ENCODE results near the gene PLS3.

PLS3 gene

DNA sequence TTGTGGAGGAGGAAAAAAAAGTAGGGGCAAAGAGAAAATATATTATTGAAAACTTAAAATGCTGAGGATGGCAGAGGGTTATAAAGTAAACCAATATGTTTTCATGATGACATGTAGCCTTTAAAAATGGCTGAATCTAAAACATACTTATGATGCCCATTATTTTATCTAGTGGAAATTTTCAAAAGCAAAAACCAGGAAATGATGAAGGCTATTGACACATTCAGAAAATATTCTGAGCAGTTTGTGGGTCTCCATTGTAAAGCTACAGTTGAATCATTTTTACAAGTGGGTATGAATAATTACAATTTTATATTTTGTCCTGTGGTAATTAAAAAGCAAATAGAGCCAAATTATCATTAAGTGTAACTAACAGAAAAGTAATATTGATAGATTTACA is 10.7 kb downstream of the PLS3 start:
- no peak for DNase-seq (ENCODE audit: low read depth, low spot score)

DNA sequence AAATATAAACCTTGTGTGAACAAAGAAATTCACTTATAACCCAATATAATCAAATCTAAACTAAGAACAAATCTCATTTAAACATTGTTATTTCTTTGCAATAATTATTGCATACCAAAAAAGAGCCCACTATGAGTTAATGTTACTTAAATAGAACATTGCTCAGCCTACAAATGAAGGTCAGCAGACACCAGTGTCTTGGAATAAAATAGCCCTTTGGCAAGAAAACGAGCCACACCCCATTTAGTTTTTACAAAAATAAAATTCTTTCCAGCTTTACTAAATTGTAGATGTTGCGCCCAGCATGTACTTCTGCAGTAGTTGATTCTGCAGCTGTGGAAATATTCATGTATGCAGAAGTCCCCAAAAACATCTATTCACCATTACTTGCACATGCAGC is 12.2 kb downstream of the PLS3 start:
- DNase-seq (ENCODE audit: low read depth, low spot score) = no peak

DNA sequence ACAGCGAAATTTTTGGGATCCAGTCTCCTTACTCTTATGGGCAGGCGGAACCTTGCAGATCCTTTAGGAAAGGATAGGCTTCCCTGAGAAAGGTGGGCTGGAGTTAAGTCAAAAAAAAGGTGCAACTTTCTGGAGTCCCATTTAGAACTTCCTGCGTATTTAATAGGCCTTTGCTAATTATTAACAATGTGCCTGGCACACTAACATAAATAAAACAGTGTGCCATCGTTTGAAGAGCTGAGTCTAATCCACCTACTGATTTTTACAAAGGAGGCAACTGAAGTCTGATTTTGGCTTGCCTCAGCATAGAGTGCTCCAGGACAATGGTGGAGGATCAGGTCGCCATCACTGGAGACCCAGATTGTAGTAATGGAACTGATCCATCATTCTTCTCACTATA is 15.7 kb downstream of the PLS3 start:
- no peak for DNase-seq (ENCODE audit: low read depth, low spot score)

DNA sequence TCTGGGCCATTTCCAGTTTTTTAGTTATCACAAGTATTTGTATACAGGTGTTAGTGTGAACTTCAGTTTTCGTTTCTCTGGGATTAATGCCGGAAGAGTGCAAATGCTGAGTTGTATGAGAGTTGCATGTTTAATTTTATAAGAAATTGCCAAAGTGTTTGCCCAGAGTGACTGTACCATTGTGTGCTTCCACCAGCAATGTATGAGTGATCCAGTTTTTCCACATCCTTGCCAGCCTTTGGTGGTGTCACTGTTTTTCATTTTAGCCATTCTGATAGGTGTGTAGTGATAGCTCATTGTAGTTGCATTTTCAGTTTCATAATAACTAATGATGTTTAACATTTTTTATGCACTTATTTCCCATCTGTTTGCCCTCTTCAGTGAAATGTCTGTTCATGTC is 18.4 kb downstream of the PLS3 start:
- no peak for DNase-seq (ENCODE audit: low read depth, low spot score)

DNA sequence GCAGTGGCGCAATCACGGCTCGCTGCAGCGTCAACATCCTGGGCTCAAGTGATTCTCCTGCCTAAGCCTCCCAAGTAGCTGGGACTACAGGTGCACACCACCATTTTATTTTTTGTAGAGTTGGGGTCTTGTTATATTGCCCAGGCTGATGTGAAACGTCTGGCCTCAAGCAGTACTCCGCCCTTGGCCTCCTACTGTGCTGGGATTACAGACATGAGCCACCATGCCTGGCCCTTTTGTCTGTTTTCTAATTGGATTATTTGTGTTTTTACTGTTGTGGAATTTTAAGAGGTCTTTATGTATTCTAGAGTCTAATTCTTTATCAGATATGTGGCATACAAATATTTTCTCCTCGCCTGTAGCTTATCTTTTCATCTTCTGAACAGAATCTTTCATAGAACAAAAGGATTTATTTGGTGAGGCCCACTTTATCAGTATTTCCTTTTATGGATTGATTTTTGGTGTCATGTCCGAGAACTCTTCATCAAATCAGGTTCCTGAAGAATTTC is 18.9 kb downstream of the PLS3 start:
- DNase-seq (ENCODE audit: low read depth, low spot score) = no peak

DNA sequence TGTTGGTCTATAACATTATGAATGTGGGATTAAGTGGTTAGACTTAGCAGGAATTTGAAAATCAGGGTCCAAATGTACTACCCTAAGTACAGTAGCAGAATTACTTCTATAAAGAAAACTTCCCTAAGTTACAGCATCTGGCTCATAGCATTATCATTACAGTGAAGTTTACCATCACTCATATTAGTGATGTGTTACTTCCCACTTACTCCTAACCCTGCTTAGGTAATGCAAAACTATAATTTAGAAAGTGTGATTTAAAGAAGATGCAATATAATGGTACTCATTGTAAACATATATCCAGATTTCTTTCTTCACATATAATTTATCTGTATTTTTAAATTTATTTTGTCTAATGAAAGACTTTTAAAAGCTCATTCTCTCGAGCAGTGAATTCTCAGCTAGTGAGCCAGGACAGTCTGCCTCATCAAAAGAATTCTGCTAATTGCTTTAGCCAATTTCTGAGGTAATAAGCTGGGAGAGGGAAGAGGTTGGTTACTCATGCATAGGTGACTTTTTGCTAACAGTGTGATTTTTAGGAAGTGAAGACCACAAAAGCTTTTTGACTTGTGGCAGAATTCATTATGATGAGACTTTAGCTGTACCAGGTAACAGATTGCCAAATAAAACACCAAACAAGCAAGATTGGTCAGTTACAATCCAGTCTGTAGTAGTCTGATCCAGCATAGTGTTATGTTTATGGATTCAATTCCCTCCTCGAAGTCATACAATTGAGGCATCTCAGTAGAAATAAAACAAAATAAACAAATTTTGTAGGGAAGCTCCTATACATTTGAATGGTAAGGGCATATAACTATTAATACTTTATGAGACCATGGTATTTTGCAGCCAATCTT is 21.0 kb downstream of the PLS3 start:
- DNase-seq (ENCODE audit: low read depth, low spot score) = no peak

DNA sequence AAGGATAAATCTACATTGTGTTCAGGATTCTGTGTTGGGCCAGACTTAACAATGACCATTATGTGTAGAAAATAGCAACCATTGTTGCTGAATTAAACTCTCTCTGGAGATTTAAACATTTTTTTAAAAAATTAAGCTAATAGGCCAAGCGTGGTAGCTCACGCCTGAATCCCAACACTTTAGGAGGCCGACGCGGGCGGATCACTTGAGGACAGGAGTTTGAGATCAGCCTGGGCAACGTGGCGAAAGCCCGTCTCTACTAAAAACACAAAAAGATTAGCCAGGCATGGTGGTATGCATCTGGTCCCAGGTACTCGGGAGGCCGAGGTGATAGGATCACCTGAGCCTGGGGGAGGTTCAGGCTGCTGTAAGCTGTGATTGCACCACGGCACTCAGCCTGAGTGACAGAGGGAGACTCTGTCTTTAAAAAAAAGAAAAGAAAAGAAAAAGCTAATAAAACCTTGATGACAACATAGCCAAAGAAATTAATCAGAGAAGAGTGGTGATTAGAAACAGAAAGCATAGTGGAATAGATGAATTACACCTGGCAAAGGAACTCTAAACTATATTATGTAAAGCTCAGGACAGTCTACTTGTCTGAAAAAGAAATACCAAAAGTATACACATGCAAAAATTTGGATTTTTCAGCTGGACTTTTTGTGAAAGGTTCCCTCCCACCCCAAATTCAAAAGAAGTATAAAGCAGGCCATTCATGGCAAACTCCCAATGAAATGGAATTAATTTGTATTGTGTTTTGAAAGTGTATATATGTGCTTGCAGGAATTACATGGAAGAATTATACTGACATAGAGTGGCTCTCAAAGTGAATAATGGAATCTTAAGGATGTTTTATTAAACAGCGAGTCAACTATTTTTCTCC is 21.9 kb downstream of the PLS3 start:
- DNase-seq (ENCODE audit: low read depth, low spot score) = no peak

DNA sequence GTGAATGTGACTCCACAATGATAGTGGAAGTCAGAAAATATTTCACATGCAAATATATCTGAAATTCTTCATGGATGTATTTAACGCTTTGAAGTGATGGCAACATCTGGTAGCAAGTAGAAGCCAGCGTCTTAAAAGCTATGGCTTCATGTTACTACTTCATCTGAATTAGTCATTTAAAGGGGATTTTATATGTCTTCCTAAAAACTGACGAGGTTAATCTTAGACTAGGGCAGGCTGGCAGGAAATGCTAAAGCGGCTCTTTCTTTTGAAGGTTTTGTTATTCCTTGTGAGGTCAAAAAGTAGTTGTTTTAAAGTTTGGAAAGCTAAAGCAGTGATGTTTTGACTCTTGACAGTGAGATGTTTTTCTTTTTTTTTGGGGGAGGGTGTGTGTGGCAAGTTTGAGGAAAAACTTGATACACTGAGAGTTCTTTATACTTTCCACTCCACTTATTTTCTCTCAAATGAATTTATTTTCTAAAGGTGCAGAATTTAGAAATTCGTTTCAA is 22.6 kb downstream of the PLS3 start:
- DNase-seq (ENCODE audit: low read depth, low spot score) = no peak

DNA sequence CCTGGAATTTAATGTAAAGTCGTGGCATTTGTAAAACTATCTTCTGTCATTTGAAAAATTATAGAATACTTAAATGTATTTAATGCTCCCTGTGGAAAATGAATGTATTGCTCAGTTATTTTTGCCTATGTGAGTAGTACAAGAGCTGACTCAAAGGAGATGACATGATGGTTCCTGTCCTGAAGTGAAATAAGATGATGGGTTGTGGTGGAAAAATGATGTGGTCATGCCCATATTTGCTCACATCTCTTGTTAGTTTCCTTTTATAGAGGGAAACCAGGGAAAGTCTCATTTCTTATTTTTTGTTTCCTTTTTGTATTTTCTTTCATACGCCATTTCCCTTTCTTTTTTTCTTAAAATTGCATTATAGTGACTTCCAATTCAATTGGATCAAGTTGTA is 23.7 kb downstream of the PLS3 start:
- no peak for DNase-seq (ENCODE audit: low read depth, low spot score)

DNA sequence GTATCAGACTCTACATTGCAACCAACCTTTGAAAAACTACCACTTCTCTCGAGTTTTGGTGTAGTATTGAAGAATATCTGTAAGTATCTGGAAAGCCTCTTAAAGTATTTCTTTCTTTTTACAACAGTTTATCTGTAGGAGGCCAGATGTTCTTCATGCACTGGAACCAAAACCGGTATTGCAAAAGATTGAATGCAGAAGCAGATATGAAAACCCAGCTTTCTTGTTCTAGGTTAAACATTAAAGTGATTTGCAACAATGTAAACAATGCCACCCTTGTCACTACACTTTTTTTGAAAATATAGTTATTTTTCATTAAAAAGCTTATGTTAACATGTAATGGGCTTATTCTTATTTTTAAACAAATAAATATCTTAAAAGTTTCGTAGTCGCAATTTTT is 27.2 kb downstream of the PLS3 start:
- DNase-seq (ENCODE audit: low read depth, low spot score) = no peak

DNA sequence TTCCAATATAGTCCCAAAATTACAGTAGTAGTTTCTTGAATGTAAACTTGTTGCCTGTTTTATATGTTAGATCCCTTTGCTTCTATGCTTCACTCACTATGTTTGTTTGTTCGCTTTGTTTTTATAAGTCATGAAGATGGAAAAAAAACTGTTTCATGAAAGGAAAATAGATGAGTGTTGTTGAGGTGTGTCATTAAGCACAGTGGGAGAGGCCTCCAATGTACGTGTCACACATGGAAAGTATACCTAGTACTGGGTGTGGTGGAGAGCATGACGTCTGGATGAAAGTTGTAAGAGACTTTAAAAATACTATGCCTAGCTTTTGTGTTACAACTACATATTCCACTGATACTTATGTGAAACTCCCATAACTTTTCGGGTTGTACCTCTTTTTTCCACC is 28.4 kb downstream of the PLS3 start:
- no peak for DNase-seq (ENCODE audit: low read depth, low spot score)

DNA sequence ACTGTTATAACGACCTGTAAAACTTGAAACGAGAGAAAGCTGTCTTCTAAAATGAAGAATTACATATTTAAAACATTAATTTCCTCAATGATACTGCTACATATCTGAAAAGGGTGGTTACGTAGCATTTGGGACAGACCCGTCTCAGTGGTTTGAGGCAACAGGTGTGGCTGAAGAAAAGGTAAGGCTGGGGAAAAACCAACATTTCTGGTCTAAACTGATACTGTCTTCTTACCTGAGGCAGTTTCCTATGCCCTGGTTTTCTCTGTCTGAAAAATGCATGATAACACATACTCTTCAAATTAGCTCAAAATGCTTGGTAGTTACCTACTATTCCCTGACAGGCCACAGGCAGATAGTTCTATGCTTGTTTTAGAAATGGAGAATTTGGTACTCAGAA is 30.4 kb downstream of the PLS3 start:
- DNase-seq (ENCODE audit: low read depth, low spot score) = no peak

DNA sequence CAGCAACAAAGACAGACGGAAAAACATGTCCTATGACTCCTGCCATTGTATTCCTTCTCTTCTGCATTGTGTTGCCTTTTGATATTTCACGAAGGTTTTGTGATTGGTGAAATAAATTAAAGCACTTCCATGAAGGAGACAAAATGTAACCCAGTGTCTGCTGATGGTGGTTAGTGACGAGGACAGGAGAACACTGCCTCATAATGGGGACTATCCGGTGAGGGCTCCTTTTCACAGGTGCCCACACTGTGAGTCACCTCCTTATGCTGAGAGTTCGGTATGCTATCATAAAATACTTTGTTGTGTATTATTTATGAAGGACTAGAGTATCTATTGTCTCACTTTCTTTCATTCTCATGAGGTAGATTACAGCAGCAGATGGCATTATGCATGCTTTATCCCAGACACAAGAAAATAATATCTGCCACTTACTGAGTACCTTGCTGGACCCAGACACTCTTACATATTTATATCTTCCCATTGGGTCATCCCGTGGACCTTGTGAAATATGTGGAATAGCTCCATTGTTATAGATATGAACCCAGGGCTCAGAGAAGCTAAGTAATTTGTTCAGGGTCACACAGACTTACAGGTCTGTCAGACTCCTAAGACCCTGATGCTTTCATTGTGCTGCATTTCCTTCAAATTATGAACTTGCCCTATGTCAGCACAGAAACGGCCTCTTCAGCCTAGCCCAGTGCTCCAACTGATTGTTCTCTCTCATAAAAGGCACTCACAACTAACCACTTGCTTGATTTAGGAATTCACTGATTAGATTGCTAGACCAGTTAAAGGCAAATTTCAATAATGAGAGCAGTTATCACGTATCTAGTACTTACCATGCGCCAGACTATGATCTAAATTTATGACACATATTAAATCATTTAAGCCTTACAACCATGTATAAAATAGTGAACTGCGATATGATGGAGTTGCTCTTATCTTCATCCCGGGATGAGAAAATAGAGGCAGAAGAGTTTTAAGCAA is 31.2 kb downstream of the PLS3 start:
- no peak for DNase-seq (ENCODE audit: low read depth, low spot score)

DNA sequence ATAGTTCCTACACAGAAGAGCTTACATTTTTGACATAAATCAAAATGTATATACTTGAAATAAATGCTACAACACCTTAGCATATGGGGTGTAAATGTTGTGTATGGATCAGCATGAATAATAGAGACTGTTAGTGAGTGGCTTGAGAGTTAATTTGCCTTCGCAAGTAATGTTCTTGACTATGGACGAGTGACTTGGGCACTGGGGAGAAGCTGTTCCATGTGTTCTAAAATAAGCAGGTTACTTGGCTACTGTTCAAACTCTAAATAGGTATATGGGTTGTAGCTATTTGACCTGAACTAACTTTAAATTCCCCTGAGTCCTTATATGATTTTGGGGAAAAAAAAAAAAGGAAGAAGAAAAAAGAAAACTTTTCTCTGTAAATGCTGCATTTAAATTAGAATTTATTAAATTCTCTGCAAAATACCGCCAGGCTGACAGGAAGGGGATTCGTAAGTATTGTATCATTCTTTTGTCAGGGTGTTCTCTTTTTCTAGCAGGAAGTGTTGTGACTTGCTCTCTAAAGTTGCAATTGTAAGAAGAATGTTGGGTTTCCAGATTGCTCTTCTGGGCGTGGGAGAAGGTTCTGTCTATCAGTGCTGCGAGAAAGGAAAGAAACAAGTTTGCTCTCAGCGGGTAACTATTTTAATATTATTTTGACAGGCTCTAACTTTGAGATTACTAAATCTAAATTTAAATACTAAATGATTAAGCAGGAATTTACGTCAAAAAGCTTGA is 32.2 kb downstream of the PLS3 start:
- DNase-seq (ENCODE audit: low read depth, low spot score) = no peak

DNA sequence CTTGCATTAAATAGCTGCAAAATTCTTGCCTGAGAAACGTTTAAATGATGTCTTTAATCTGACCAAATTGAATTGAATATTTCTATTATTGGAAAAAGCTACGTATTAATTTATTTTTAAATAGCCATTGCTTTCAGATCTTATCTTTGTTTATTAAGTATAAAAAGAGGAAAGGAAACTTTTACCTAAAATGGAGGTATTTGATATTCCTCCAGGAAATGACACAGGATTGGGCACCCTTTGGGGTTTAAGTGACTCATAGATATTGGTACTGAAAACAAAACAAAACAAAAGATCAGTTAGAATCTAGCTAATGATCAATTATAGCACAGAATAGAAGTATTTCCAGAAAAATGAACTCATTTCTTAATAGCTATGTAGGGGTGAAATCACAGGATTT is 34.1 kb downstream of the PLS3 start:
- no peak for DNase-seq (ENCODE audit: low read depth, low spot score)

DNA sequence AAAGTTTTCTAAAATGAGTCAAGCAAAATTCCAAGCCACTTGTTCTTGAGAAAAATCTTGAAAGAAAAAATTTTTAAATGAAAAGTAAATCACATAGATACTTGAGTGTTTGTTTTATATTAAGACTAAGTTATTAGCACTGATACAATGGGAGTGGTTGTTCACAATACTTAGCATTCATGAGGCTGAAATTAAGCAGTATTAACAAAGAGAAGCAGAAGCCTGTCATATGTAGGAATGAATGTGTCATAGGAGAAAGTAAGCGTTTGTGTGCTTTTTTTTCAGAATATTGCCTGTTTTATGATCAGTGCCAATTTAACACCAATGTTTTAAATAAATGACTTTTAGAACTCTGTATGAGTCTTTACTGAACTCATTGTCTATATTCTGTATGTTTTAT is 37.6 kb downstream of the PLS3 start:
- no peak for DNase-seq (ENCODE audit: low read depth, low spot score)

DNA sequence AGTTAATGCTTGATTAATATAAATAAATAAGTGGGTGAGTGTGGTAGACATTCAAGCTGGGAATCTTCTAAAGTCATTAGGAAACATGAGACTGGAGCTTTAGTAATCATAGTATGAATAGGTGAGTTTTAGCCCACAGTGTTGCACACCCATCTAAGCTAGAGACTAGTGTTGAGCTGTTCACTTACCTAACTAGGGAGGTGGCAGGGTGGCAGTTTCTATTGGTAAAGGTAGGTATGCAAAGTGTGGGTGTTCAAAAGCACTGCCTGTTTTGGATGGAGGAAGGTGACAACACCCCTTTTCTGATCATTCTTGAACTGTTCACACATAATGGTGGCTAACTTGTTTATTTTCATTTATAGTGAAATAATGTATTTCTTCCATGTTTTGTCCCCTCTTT is 41.3 kb downstream of the PLS3 start:
- no peak for DNase-seq (ENCODE audit: low read depth, low spot score)

DNA sequence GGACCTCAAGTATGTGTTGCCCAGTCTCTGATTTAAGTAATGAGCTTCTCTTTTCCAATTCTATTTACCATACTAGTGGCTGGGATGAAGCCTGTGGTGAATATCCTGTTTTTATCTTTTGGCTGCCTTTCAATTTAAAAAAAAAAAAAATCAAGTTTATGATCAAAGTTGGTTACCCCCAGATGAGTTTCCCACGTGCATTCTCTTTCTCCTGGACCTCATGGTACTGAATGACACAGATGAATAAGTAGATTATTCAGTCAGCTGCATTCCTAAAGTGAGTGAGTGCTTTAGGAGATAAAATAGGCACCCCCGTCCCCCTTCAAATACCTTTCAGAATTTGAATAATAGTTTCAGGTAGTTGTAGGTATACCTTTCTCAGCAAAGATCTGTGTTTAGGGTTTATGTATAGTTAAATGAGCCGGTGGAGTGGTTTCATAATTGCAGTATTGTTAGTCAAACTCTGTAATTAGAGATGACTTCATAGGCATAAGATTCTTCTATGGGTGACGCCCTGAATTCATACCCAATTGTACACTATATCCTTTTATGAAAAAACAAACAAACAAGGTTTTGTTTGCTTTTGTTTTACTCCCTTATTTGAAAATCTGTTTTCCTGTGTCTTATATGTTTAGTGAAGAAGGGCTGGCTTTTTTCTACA is 41.9 kb downstream of the PLS3 start:
- DNase-seq (ENCODE audit: low read depth, low spot score) = no peak

DNA sequence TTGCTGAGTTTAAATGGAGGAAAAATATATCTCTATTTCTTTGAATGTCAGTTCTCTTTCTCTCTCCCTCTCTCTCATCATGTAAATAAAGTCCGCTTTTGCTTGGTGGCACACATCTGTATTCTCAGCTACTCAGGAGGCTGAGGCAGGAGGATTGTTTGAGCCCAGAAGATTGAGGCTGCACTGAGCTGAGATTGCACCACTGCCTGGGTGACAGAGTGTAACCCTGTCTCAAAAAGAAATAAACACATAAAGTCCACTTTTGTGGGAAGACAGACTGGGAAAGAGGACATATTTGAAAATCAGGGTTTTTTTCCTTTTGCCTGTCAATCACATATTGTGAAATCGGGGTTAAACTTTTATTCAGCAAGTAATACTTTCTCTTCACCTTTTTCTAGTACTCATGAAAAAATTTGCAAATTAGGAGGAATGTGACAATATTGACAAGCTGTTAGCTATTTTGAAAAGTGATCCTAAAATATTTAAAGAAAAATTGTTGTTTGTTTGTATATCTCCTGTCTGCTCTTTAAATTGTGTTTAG is 42.6 kb downstream of the PLS3 start:
- DNase-seq (ENCODE audit: low read depth, low spot score) = no peak

DNA sequence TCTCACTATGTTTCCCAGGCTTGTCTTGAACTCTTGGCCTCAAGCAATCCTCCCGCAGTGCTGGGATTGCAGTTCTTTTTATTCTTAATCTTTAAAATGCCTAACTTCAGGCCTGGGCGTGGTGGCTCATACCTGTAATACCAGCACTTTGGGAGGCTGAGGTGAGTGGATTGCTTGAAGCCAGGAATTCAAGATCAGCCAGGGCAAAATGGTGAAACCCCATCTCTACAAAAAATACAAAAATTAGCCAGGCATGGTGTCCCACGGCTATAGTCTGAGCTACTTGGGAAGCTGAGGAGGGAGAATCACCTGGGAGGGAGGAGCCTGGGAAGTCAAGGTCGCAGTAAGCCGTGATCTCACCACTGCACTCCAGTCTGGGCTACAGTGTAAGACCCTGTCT is 45.9 kb downstream of the PLS3 start:
- DNase-seq (ENCODE audit: low read depth, low spot score) = no peak

All from smooth muscle cell of the brain vasculature (primary cell).